Lower leg skin (tissue), 4 donors: ENCODE results near the gene BUB3. TPM values are rescaled to one million over a fixed set of nuclear protein-coding genes. Genes with fewer than 3 reads are reported as not detected.

ENCODE experiments used
- DNase-seq, 2 donors: peaks; one replicate each; pipeline ENCODE4 v3.0.0-alpha.2; 2019; ENCODE audit warnings: low spot score in 2 of 2
- H3K4me3 ChIP-seq: fragments of 200-600 bp; sonication (generic); 2 replicates; pipeline ENCODE4 v1.5.1; 2017; ENCODE audit warnings: mild to moderate bottlenecking, low read depth; ENCODE audit not compliant: poor library complexity, severe bottlenecking
- CTCF ChIP-seq, 3 donors: fragments of 450-650 bp; IDR thresholded peaks; one replicate each; pipeline ENCODE4 v1.5.1; 2016; ENCODE audit warnings: antibody characterized with exemption in 3 of 3, mild to moderate bottlenecking in 3 of 3, moderate library complexity in 2 of 3
- POLR2A ChIP-seq, 2 donors: fragments of 450-650 bp; IDR thresholded peaks; one replicate each; pipeline ENCODE4 v1.6.1; 2016 to 2017; ENCODE audit warnings: antibody characterized with exemption in 2 of 2, mild to moderate bottlenecking in 1 of 2, moderate library complexity in 1 of 2
- WGBS, 2 donors: methylation state at CpG; one replicate each; pipeline ENCODE4 v1.1.5; 2018; 5-methylcytosine and 5-hydroxymethylcytosine counted together
- intact Hi-C: fragments of 100-400 bp; cut with DNase I; formaldehyde crosslinking; loops from one replicate; pipeline ENCODE4 v1.15.0; 2023; ENCODE audit warnings: low total_unique reads
- total RNA-seq, 4 donors: library from RNA; depleted of rRNA; stranded (reverse); fragments of >200 nt; gene quantifications; one replicate each; pipeline ENCODE4 v1.1.0, GENCODE V29; 2016

BUB3 gene
- total RNA-seq, 4 donors from 2014 or later = 75.7 to 125 (median 102) TPM

- TF ChIP-seq POLR2A (IDR thresholded peaks at IDR 0.05) (no peak), CTCF (IDR thresholded peaks at IDR 0.05) (no peak)
- WGBS, 2 donors = 91 to 96% methylated on average over 2 of the region's 2 CpGs
- DNase-seq = no peak
- H3K4me3 ChIP-seq = no peak overlapping the region
- intact Hi-C loops = no loop called here
Measured at GRCh38 chr10:123156078-123156477, 1.9 kb downstream of the BUB3 start.

- TF ChIP-seq CTCF (IDR thresholded peaks at IDR 0.05) = no peak
- no peak for TF ChIP-seq POLR2A (IDR thresholded peaks at IDR 0.05)
- intact Hi-C loops = no loop called here
- WGBS, 2 donors = 82 to 86% methylated on average over 3 of the region's 3 CpGs
- no peak overlapping the region for H3K4me3 ChIP-seq
- DNase-seq = no peak
Measured at GRCh38 chr10:123157210-123157609, 3.0 kb downstream of the BUB3 start.

GRCh38 chr10:123158682-123159081, 4.5 kb downstream of the BUB3 start:
- WGBS, 2 donors = 84 to 92% methylated on average over 1 of the region's 1 CpG
- no peak overlapping the region for H3K4me3 ChIP-seq
- no peak for DNase-seq
- intact Hi-C loops = no loop called here
- TF ChIP-seq CTCF (IDR thresholded peaks at IDR 0.05) (no peak), POLR2A (IDR thresholded peaks at IDR 0.05) (no peak)

- no peak overlapping the region for H3K4me3 ChIP-seq
- DNase-seq = no peak
- WGBS, 2 donors = 87 to 88% methylated on average over 11 of the region's 11 CpGs
- intact Hi-C loops = no loop called here
- TF ChIP-seq POLR2A (IDR thresholded peaks at IDR 0.05) (no peak), CTCF (IDR thresholded peaks at IDR 0.05) (no peak)
Measured at GRCh38 chr10:123160311-123160980, 6.2 kb downstream of the BUB3 start.

GRCh38 chr10:123164319-123164718, 10.1 kb downstream of the BUB3 start:
- DNase-seq = no peak
- WGBS, 2 donors = 95 to 99% methylated on average over 2 of the region's 2 CpGs
- no peak for TF ChIP-seq CTCF (IDR thresholded peaks at IDR 0.05)
- no peak for TF ChIP-seq POLR2A (IDR thresholded peaks at IDR 0.05)
- intact Hi-C loops = no loop called here
- H3K4me3 ChIP-seq = no peak overlapping the region
